K562 (cell line): ENCODE measurements around the gene DNAJB14. TPM values are rescaled to one million over a fixed set of nuclear protein-coding genes. Genes with fewer than 3 reads are reported as not detected.
A peak's percentile ranks its signal among the peaks of the same experiment; 100 is the strongest.

ENCODE experiments used
- EHMT2 ChIP-seq: fragments of 450-650 bp; IDR thresholded peaks from 2 replicates; pipeline ENCODE4 v1.6.1; 2018; ENCODE audit warnings: antibody characterized with exemption
- ELF1 ChIP-seq: fragments of 200-800 bp; sonication (Bioruptor generic); IDR thresholded peaks from 2 replicates; pipeline ENCODE4 v1.6.1; 2016; ENCODE audit warnings: missing genetic modification characterization, missing compliant biosample characterization
- GABPA ChIP-seq: fragments of 200-800 bp; sonication (Bioruptor generic); conservative IDR thresholded peaks from 2 replicates; pipeline ENCODE4 v1.6.1; 2016; ENCODE audit warnings: low read depth, missing genetic modification characterization, missing compliant biosample characterization
- HSF4 ChIP-seq: fragments of 250-450 bp; sonication (Bioruptor Pico); IDR thresholded peaks from 2 replicates; pipeline ENCODE4 v2.1.2; 2022; ENCODE audit warnings: mild to moderate bottlenecking, moderate library complexity, borderline replicate concordance
- MXI1 ChIP-seq: IDR thresholded peaks from 2 replicates; pipeline ENCODE4 v1.6.1; 2011; ENCODE audit warnings: low read depth, mild to moderate bottlenecking, improper control_type of control experiment, low read length
- TBL1XR1 ChIP-seq, 2 experiments: IDR thresholded peaks; 2 replicates each; pipeline ENCODE4 v1.6.1; 2012; ENCODE audit warnings: improper control_type of control experiment in 2 of 2, low read length in 2 of 2, mild to moderate bottlenecking in 1 of 2
- THRAP3 ChIP-seq: fragments of 450-650 bp; IDR thresholded peaks from 2 replicates; pipeline ENCODE4 v1.6.1; 2016; ENCODE audit warnings: mild to moderate bottlenecking, inconsistent platforms, borderline replicate concordance
- ZNF197 ChIP-seq: fragments of 200-800 bp; sonication (Bioruptor generic); IDR thresholded peaks from 2 replicates; pipeline ENCODE4 v1.6.1; 2016; ENCODE audit warnings: low read depth, missing genetic modification characterization, missing compliant biosample characterization
- ZNF780A ChIP-seq: fragments of 250-450 bp; sonication (Bioruptor Pico); IDR thresholded peaks from 2 replicates; pipeline ENCODE4 v1.5.0; 2021; ENCODE audit warnings: mild to moderate bottlenecking
- polyA plus RNA-seq, 8 experiments: library from polyadenylated mRNA; depleted of rRNA in 4 of 8; stranded (reverse) in 5 of 8; unstranded in 3 of 8; fragments of >200 nt; fragmentation: Nextera tagmentation in 2 of 8; fragmentation: Illumina TruSeq in 1 of 8; extraction: Ambion mirVana in 2 of 8; extraction: Trizol in 1 of 8; gene quantifications; 2 replicates each; pipeline versions ENCODE4 v1.2.1 to v1.2.3, GENCODE V29; 2011 to 2014; ENCODE audit warnings: inconsistent platforms in 1 of 8, missing spikeins in 1 of 8
- total RNA-seq, 7 experiments: library from RNA; depleted of rRNA in 6 of 7; stranded (reverse); fragments of >200 nt in 6 of 7; fragmentation: Illumina TruSeq in 2 of 7; extraction: Trizol in 2 of 7; gene quantifications; 2 replicates each; pipeline versions ENCODE4 v1.2.1 to v1.2.3, GENCODE V29; 2011 to 2021; ENCODE audit warnings: low replicate concordance in 1 of 7
- TF ChIP-seq, protein P1 (sequence below), 2 experiments: fragments of 200-800 bp in 1 of 2; sonication (Bioruptor generic) in 1 of 2; sonication (generic) in 1 of 2; formaldehyde crosslinking in 1 of 2; IDR thresholded peaks in 1 of 2; conservative IDR thresholded peaks in 1 of 2; 2 replicates each; pipeline versions ENCODE4 v1.5.0 to v1.6.1; 2016 to 2020; ENCODE audit warnings: missing compliant biosample characterization in 1 of 2, missing genetic modification characterization in 1 of 2, missing genetic modification reagents in 1 of 2
- TF ChIP-seq, protein P2 (sequence below): fragments of 450-650 bp; IDR thresholded peaks from 2 replicates; pipeline ENCODE4 v1.6.1; 2016; ENCODE audit warnings: antibody characterized with exemption
- TF ChIP-seq, protein P3 (sequence below), 2 experiments: IDR thresholded peaks; 2 replicates each; pipeline ENCODE4 v1.6.1; 2012; ENCODE audit warnings: improper control_type of control experiment in 2 of 2, low read depth in 2 of 2, low read length in 2 of 2, borderline replicate concordance in 1 of 2
- TF ChIP-seq, protein P4 (sequence below), 2 experiments: IDR thresholded peaks in 1 of 2; conservative IDR thresholded peaks in 1 of 2; 2 replicates each; pipeline ENCODE4 v1.6.1; 2016; ENCODE audit warnings: low read depth in 2 of 2, mild to moderate bottlenecking in 1 of 2, missing compliant biosample characterization in 1 of 2, missing genetic modification characterization in 1 of 2, moderate library complexity in 1 of 2
- TF ChIP-seq, protein P5 (sequence below): fragments of 250-450 bp; sonication (Bioruptor Pico); IDR thresholded peaks from 2 replicates; pipeline ENCODE4 v1.5.0; 2021; ENCODE audit warnings: mild to moderate bottlenecking, borderline replicate concordance

Gene DNAJB14
- total and polyA plus RNA-seq, 9 of the 15 experiments (the other 6 are each of a cell fraction or from before 2014, with no cell fraction given) = 5.5 to 28.0 (median 12.7) TPM

DNA sequence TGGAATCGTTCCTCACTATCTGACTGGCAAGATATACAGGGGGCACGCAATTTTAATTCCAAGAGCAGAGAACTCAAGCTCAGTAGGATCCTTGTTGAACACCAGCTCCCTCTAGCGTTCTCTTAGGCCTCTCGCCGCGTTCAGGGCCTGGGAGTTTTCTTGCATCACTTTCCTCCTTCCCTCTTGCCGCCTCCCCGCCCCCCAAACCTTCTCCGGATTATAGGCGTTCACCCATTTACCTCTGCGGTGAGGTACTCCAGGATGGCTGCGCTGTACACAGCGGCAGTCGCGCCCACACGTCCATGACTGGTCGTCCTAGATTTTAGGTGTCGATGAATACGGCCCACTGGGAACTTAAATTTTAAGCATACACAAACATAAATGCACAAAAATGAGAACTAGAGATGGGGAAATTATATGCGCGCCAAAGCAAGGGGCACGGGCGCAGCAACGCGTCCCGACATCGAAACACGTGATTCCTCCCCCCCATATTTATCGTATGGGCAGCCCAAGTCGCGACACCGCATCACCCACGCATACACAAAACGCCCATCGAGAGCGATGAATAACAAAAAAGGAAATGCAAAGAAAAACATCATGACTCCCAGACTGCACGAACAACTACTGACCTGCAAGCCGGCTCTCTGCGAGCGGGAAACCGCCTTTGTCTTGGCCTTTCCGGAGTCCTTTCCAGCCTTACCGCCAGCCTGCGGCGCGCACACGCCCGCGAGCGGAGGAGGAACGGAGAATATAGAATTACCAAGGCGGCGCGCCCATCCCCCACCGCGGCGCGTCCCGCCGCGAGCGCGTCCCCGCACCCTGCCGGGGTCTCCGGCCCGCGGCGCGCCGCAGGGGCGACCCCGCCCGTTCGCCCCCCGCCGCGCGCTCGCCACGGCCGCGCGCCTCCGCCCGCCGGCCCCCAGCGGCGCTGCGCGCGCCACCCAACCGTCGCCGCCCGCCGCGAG is 2.9 kb upstream of the DNAJB14 start (continued):
- TF ChIP-seq, protein P1, sequence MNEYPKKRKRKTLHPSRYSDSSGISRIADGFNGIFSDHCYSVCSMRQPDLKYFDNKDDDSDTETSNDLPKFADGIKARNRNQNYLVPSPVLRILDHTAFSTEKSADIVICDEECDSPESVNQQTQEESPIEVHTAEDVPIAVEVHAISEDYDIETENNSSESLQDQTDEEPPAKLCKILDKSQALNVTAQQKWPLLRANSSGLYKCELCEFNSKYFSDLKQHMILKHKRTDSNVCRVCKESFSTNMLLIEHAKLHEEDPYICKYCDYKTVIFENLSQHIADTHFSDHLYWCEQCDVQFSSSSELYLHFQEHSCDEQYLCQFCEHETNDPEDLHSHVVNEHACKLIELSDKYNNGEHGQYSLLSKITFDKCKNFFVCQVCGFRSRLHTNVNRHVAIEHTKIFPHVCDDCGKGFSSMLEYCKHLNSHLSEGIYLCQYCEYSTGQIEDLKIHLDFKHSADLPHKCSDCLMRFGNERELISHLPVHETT (CRISPR knock-in tag; conservative IDR thresholded peaks at IDR 0.05 in 1 of 2, IDR thresholded peaks at IDR 0.05 in 1 of 2) = no peak
- peak in 1 of 2 experiments; percentile 49; a peak in 2 of 4 replicates for TF ChIP-seq TBL1XR1 (IDR thresholded peaks at IDR 0.05; ENCODE audit: low read length in 2 of 2)
- no peak for TF ChIP-seq THRAP3
- TF ChIP-seq, protein P2, sequence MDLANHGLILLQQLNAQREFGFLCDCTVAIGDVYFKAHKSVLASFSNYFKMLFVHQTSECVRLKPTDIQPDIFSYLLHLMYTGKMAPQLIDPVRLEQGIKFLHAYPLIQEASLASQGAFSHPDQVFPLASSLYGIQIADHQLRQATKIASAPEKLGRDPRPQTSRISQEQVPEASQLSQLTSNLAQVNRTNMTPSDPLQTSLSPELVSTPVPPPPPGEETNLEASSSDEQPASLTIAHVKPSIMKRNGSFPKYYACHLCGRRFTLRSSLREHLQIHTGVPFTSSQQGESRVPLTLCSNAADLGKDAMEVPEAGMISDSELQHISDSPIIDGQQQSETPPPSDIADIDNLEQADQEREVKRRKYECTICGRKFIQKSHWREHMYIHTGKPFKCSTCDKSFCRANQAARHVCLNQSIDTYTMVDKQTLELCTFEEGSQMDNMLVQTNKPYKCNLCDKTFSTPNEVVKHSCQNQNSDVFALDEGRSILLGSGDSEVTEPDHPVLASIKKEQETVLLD = no peak
- TF ChIP-seq, protein P3, sequence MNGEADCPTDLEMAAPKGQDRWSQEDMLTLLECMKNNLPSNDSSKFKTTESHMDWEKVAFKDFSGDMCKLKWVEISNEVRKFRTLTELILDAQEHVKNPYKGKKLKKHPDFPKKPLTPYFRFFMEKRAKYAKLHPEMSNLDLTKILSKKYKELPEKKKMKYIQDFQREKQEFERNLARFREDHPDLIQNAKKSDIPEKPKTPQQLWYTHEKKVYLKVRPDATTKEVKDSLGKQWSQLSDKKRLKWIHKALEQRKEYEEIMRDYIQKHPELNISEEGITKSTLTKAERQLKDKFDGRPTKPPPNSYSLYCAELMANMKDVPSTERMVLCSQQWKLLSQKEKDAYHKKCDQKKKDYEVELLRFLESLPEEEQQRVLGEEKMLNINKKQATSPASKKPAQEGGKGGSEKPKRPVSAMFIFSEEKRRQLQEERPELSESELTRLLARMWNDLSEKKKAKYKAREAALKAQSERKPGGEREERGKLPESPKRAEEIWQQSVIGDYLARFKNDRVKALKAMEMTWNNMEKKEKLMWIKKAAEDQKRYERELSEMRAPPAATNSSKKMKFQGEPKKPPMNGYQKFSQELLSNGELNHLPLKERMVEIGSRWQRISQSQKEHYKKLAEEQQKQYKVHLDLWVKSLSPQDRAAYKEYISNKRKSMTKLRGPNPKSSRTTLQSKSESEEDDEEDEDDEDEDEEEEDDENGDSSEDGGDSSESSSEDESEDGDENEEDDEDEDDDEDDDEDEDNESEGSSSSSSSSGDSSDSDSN (IDR thresholded peaks at IDR 0.05; ENCODE audit: borderline replicate concordance in 1 of 2, low read depth in 2 of 2, low read length in 2 of 2) = no peak
- TF ChIP-seq MXI1 = 0 out of 2 replicates have a peak, but pooled peaks have one; percentile 34
- no peak for TF ChIP-seq EHMT2
- TF ChIP-seq ELF1 (tag) = no peak
- TF ChIP-seq, protein P4, sequence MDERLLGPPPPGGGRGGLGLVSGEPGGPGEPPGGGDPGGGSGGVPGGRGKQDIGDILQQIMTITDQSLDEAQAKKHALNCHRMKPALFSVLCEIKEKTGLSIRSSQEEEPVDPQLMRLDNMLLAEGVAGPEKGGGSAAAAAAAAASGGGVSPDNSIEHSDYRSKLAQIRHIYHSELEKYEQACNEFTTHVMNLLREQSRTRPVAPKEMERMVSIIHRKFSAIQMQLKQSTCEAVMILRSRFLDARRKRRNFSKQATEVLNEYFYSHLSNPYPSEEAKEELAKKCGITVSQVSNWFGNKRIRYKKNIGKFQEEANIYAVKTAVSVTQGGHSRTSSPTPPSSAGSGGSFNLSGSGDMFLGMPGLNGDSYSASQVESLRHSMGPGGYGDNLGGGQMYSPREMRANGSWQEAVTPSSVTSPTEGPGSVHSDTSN (CRISPR knock-in tag; IDR thresholded peaks at IDR 0.05; ENCODE audit: low read depth) = no peak
- TF ChIP-seq, protein P4 (tag; conservative IDR thresholded peaks at IDR 0.05; ENCODE audit: low read depth) = no peak
- TF ChIP-seq, protein P5, sequence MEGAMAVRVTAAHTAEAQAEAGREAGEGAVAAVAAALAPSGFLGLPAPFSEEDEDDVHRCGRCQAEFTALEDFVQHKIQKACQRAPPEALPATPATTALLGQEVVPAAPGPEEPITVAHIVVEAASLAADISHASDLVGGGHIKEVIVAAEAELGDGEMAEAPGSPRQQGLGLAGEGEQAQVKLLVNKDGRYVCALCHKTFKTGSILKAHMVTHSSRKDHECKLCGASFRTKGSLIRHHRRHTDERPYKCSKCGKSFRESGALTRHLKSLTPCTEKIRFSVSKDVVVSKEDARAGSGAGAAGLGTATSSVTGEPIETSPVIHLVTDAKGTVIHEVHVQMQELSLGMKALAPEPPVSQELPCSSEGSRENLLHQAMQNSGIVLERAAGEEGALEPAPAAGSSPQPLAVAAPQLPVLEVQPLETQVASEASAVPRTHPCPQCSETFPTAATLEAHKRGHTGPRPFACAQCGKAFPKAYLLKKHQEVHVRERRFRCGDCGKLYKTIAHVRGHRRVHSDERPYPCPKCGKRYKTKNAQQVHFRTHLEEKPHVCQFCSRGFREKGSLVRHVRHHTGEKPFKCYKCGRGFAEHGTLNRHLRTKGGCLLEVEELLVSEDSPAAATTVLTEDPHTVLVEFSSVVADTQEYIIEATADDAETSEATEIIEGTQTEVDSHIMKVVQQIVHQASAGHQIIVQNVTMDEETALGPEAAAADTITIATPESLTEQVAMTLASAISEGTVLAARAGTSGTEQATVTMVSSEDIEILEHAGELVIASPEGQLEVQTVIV = no peak
- no peak for TF ChIP-seq ZNF197 (CRISPR knock-in tag)
- no peak for TF ChIP-seq HSF4 (CRISPR knock-in tag)
- no peak for TF ChIP-seq ZNF780A (CRISPR knock-in tag)
- TF ChIP-seq GABPA (tag) = peak; percentile 43; the same call in 1 of the 2 replicates
